Right lobe of liver (tissue), 4 donors: Measurements from ENCODE around the gene CEACAM6.

ENCODE experiments used
- POLR2A ChIP-seq: fragments of 450-650 bp; IDR thresholded peaks from one replicate; pipeline ENCODE4 v1.6.1; 2017; ENCODE audit warnings: antibody characterized with exemption, mild to moderate bottlenecking
- TF ChIP-seq, protein P1 (sequence below), 4 donors: fragments of 200-600 bp in 3 of 4; fragments of 450-650 bp in 1 of 4; IDR thresholded peaks; one replicate each; pipeline versions ENCODE4 v1.5.1 to v1.8.0; 2016 to 2022; ENCODE audit warnings: antibody characterized with exemption in 4 of 4, mild to moderate bottlenecking in 2 of 4
- donor health status: DM: no; HTN: no; CAD: no.
- donor health status: DM: no; HTN: no; CAD: no.
- donor health status: DM: no; HTN: yes; CAD: no.

- no peak for TF ChIP-seq POLR2A
- TF ChIP-seq, protein P1, sequence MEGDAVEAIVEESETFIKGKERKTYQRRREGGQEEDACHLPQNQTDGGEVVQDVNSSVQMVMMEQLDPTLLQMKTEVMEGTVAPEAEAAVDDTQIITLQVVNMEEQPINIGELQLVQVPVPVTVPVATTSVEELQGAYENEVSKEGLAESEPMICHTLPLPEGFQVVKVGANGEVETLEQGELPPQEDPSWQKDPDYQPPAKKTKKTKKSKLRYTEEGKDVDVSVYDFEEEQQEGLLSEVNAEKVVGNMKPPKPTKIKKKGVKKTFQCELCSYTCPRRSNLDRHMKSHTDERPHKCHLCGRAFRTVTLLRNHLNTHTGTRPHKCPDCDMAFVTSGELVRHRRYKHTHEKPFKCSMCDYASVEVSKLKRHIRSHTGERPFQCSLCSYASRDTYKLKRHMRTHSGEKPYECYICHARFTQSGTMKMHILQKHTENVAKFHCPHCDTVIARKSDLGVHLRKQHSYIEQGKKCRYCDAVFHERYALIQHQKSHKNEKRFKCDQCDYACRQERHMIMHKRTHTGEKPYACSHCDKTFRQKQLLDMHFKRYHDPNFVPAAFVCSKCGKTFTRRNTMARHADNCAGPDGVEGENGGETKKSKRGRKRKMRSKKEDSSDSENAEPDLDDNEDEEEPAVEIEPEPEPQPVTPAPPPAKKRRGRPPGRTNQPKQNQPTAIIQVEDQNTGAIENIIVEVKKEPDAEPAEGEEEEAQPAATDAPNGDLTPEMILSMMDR (IDR thresholded peaks at IDR 0.05), result no peak
These were observed 20.2 kb upstream of the CEACAM6 start for GRCh38 chr19:41735071-41735600.
